Measurements from ENCODE around the gene SOX8. TPM values are rescaled to one million over a fixed set of nuclear protein-coding genes. Genes with fewer than 3 reads are reported as not detected.

The SOX8 gene
- total RNA-seq, 1 donor from 2014 or later, result 7.0 TPM

GRCh38 chr16:959232-960040, 22.1 kb upstream of the SOX8 start:
- peaks cover 11% of the 10 kb centered on the region for H3K36me3 Mint-ChIP-seq (ENCODE audit: unreplicated experiment)
- no peak overlapping the region for H3K4me3 Mint-ChIP-seq (ENCODE audit: unreplicated experiment)
- H3K27ac Mint-ChIP-seq (ENCODE audit: unreplicated experiment), result peak overlapping the region; percentile 55
- no peak for DNase-seq
- no peak for TF ChIP-seq CTCF (IDR thresholded peaks at IDR 0.05; ENCODE audit: partially characterized antibody, unreplicated experiment)
- H3K9me3 Mint-ChIP-seq (ENCODE audit: unreplicated experiment), result peaks cover 10% of the 10 kb centered on the region
- peaks cover 9% of the 10 kb centered on the region for H3K4me1 Mint-ChIP-seq (ENCODE audit: low read depth, unreplicated experiment)
- H3K27me3 Mint-ChIP-seq (ENCODE audit: unreplicated experiment), result peaks cover 5% of the 10 kb centered on the region

GRCh38 chr16:962366-962765, 19.2 kb upstream of the SOX8 start:
- peaks cover 8% of the 10 kb centered on the region for H3K27me3 Mint-ChIP-seq (ENCODE audit: unreplicated experiment)
- H3K36me3 Mint-ChIP-seq (ENCODE audit: unreplicated experiment), result peaks cover 18% of the 10 kb centered on the region
- H3K4me3 Mint-ChIP-seq (ENCODE audit: unreplicated experiment), result no peak overlapping the region
- H3K4me1 Mint-ChIP-seq (ENCODE audit: low read depth, unreplicated experiment), result peaks cover 9% of the 10 kb centered on the region
- DNase-seq, result no peak
- peaks cover 10% of the 10 kb centered on the region for H3K9me3 Mint-ChIP-seq (ENCODE audit: unreplicated experiment)
- no peak for TF ChIP-seq CTCF (IDR thresholded peaks at IDR 0.05; ENCODE audit: partially characterized antibody, unreplicated experiment)
- H3K27ac Mint-ChIP-seq (ENCODE audit: unreplicated experiment), result no peak overlapping the region

GRCh38 chr16:962901-963814, 18.4 kb upstream of the SOX8 start:
- H3K4me3 Mint-ChIP-seq (ENCODE audit: unreplicated experiment), result no peak overlapping the region

GRCh38 chr16:963913-964312, 17.7 kb upstream of the SOX8 start:
- H3K36me3 Mint-ChIP-seq (ENCODE audit: unreplicated experiment), result peaks cover 17% of the 10 kb centered on the region
- no peak for TF ChIP-seq CTCF (IDR thresholded peaks at IDR 0.05; ENCODE audit: partially characterized antibody, unreplicated experiment)
- H3K4me3 Mint-ChIP-seq (ENCODE audit: unreplicated experiment), result no peak overlapping the region
- no peak overlapping the region for H3K27ac Mint-ChIP-seq (ENCODE audit: unreplicated experiment)
- peaks cover 10% of the 10 kb centered on the region for H3K9me3 Mint-ChIP-seq (ENCODE audit: unreplicated experiment)
- DNase-seq, result no peak
- H3K27me3 Mint-ChIP-seq (ENCODE audit: unreplicated experiment), result peaks cover 10% of the 10 kb centered on the region
- H3K4me1 Mint-ChIP-seq (ENCODE audit: low read depth, unreplicated experiment), result peaks cover 13% of the 10 kb centered on the region

More at GRCh38 chr16:962901-963814, 18.4 kb upstream of the SOX8 start:
- Mint-ChIP-seq H3K27ac (ENCODE audit: unreplicated experiment) (no peak overlapping the region), H3K4me1 (ENCODE audit: low read depth, unreplicated experiment) (peaks cover 13% of the 10 kb centered on the region), H3K9me3 (ENCODE audit: unreplicated experiment) (peaks cover 10% of the 10 kb centered on the region), H3K36me3 (ENCODE audit: unreplicated experiment) (peaks cover 17% of the 10 kb centered on the region), H3K27me3 (ENCODE audit: unreplicated experiment) (peaks cover 8% of the 10 kb centered on the region)
- no peak for TF ChIP-seq CTCF (IDR thresholded peaks at IDR 0.05; ENCODE audit: partially characterized antibody, unreplicated experiment)
- no peak for DNase-seq
